Endothelial cell of umbilical vein (primary cell): Measurements from ENCODE around the gene TGFBR2. TPM values are rescaled to one million over a fixed set of nuclear protein-coding genes. Genes with fewer than 3 reads are reported as not detected.

Experiments
- BruUV-seq: library from RNA; stranded (reverse); fragments of 400-500 nt; replicated peaks from 2 replicates; lab custom pipeline; 2021; lab: Mats Ljungman, UMichigan
- CTCF ChIA-PET: fragments of 300-600, 350-600 bp; sonication (Branson Sonifier 250); formaldehyde crosslinking; loops from one replicate; lab custom pipeline; 2021; ENCODE audit warnings: antibody characterized with exemption, inconsistent platforms; lab: Charles Lee
- POLR2A ChIA-PET: fragments of 300-600, 350-600 bp; sonication (Branson Sonifier 250); formaldehyde crosslinking; loops from one replicate; lab custom pipeline; 2021; ENCODE audit warnings: antibody characterized with exemption, inconsistent platforms; lab: Charles Lee
- DNase-seq: peaks from one replicate; pipeline ENCODE4 v3.0.0-alpha.2; 2011; ENCODE audit warnings: low read depth, low spot score
- FAIRE-seq: peaks from 2 replicates; lab custom pipeline; 2011; peaks lifted over from hg19 to GRCh38; lab: Jason Lieb, UNC
- H2AFZ ChIP-seq: 2 replicates; pipeline ENCODE4 v1.6.0; 2012; ENCODE audit warnings: low read depth, low read length, control low read depth, inconsistent platforms
- H3K27ac ChIP-seq: 2 replicates; pipeline ENCODE4 v1.5.1; 2011; ENCODE audit warnings: low read depth, mild to moderate bottlenecking, control low read depth, low read length, moderate library complexity; ENCODE audit not compliant: insufficient read depth
- H3K27me3 ChIP-seq, 2 experiments: 2 replicates each; pipeline versions ENCODE4 v1.6.0 to v1.6.1; 2011; ENCODE audit warnings: low read length in 2 of 2, mixed read lengths in 1 of 2; ENCODE audit not compliant: control insufficient read depth in 2 of 2, insufficient read depth in 2 of 2
- H3K36me3 ChIP-seq, 2 experiments: 2 replicates in 1 of 2; 3 replicates in 1 of 2; pipeline ENCODE4 v1.5.1; 2011; ENCODE audit warnings: low read length in 2 of 2, mild to moderate bottlenecking in 1 of 2, moderate library complexity in 1 of 2; ENCODE audit not compliant: control insufficient read depth in 2 of 2, insufficient read depth in 2 of 2; ENCODE audit errors: extremely low read depth in 1 of 2
- H3K4me1 ChIP-seq: 3 replicates; pipeline ENCODE4 v1.5.1; 2011; ENCODE audit warnings: mild to moderate bottlenecking, low read length; ENCODE audit not compliant: control insufficient read depth, insufficient read depth; ENCODE audit errors: extremely low read depth
- H3K4me2 ChIP-seq: 2 replicates; pipeline ENCODE4 v1.6.1; 2011; ENCODE audit warnings: low read length, control low read depth, mixed read lengths; ENCODE audit not compliant: insufficient read depth
- H3K4me3 ChIP-seq, 3 experiments: fragments of 200-600 bp in 1 of 3; sonication (generic), shearing (Covaris generic) in 1 of 3; replicated peaks in 1 of 3; 2 replicates each; pipeline ENCODE4 v1.5.1; 2011 to 2016; ENCODE audit warnings: control low read depth in 3 of 3, low read length in 3 of 3, mild to moderate bottlenecking in 2 of 3, inconsistent platforms in 1 of 3, low read depth in 1 of 3, moderate library complexity in 1 of 3; ENCODE audit not compliant: insufficient read depth in 1 of 3
- H3K79me2 ChIP-seq: 2 replicates; pipeline ENCODE4 v1.6.0; 2012; ENCODE audit warnings: low read length, inconsistent platforms; ENCODE audit not compliant: control insufficient read depth, insufficient read depth
- H3K9ac ChIP-seq: replicated peaks from 2 replicates; pipeline ENCODE3; 2011; ENCODE audit warnings: low read length, control low read depth; ENCODE audit not compliant: insufficient read depth; ENCODE audit errors: extremely low read depth
- H3K9me1 ChIP-seq: replicated peaks from 3 replicates; pipeline ENCODE4 v1.6.0; 2011; ENCODE audit warnings: mild to moderate bottlenecking, low read length; ENCODE audit not compliant: control insufficient read depth, insufficient read depth; ENCODE audit errors: extremely low read depth
- H3K9me3 ChIP-seq: replicated peaks from 2 replicates; pipeline ENCODE4 v1.5.1; 2012; ENCODE audit warnings: low read length, inconsistent platforms; ENCODE audit not compliant: control insufficient read depth, insufficient read depth
- H4K20me1 ChIP-seq: replicated peaks from 2 replicates; pipeline ENCODE3; 2011; ENCODE audit warnings: mild to moderate bottlenecking, low read length; ENCODE audit not compliant: control insufficient read depth, insufficient read depth; ENCODE audit errors: extremely low read depth
- EZH2 ChIP-seq: IDR thresholded peaks from 2 replicates; pipeline ENCODE4 v1.6.1; 2012; ENCODE audit warnings: borderline replicate concordance, low read depth, mild to moderate bottlenecking, moderate library complexity, low read length, inconsistent platforms; ENCODE audit not compliant: severe bottlenecking
- FOS ChIP-seq: IDR thresholded peaks from 2 replicates; pipeline ENCODE4 v1.6.1; 2011; ENCODE audit warnings: mild to moderate bottlenecking, low read length, moderate library complexity, borderline replicate concordance; ENCODE audit not compliant: insufficient read depth
- GATA2 ChIP-seq: IDR thresholded peaks from 2 replicates; pipeline ENCODE4 v1.7.0; 2011; ENCODE audit warnings: low read depth, mild to moderate bottlenecking, moderate library complexity, mixed read lengths, low read length; ENCODE audit not compliant: insufficient read length, insufficient read depth
- JUN ChIP-seq: IDR thresholded peaks from 2 replicates; pipeline ENCODE4 v1.6.1; 2011; ENCODE audit warnings: borderline replicate concordance, low read depth; ENCODE audit not compliant: insufficient read length, insufficient read depth
- MAX ChIP-seq: IDR thresholded peaks from 2 replicates; pipeline ENCODE4 v1.6.1; 2011; ENCODE audit not compliant: insufficient read depth, insufficient read length
- MYC ChIP-seq: IDR thresholded peaks from one replicate; pipeline ENCODE4 v1.6.1; 2011; ENCODE audit warnings: mild to moderate bottlenecking, low read depth, low read length
- POLR2A ChIP-seq: IDR thresholded peaks from 2 replicates; pipeline ENCODE4 v1.6.1; 2012; ENCODE audit warnings: low read depth, mild to moderate bottlenecking, control low read depth, low read length
- POLR2AphosphoS5 ChIP-seq: IDR thresholded peaks from 2 replicates; pipeline ENCODE4 v1.6.1; 2012; ENCODE audit warnings: low read depth, mild to moderate bottlenecking, control low read depth, low read length, moderate library complexity; ENCODE audit not compliant: insufficient read depth
- dilution Hi-C: fragments of 300-500 bp; cut with MboI; formaldehyde crosslinking; loops from one replicate; pipeline ENCODE4 v1.15.0; 2019; ENCODE audit warnings: low sequenced_read_pairs; ENCODE audit not compliant: extremely low pct_ligation_motif_present
- intact Hi-C: fragments of 100-400 bp; cut with micrococcal nuclease; formaldehyde crosslinking; loops from one replicate; pipeline ENCODE4 v1.10.0; 2022
- polyA plus RNA-seq, 4 experiments: library from polyadenylated mRNA; depleted of rRNA in 3 of 4; stranded (reverse) in 3 of 4; unstranded in 1 of 4; fragments of >200 nt; gene quantifications; 2 replicates each; pipeline versions ENCODE4 v1.2.1 to v1.2.3, GENCODE V29; 2011 to 2012; ENCODE audit warnings: missing spikeins in 1 of 4
- total RNA-seq: library from RNA; stranded (reverse); gene quantifications from 2 replicates; pipeline ENCODE4 v1.2.3, GENCODE V29; 2021
- TF ChIP-seq, protein P1 (sequence below), 2 donors: IDR thresholded peaks; 1 replicate in 1 of 2; 2 replicates in 1 of 2; pipeline ENCODE4 v1.5.1; 2011; ENCODE audit warnings: low read length in 2 of 2, mild to moderate bottlenecking in 2 of 2, moderate library complexity in 2 of 2, control low read depth in 1 of 2, inconsistent platforms in 1 of 2, low read depth in 1 of 2; ENCODE audit not compliant: insufficient read depth in 1 of 2; ENCODE audit errors: extremely low read depth in 1 of 2

The TGFBR2 gene
- total and polyA plus RNA-seq, 2 donors (not counting 3 experiments of a cell fraction or from before 2014, with no cell fraction given): 227 to 250 TPM

GRCh38 chr3:30650348-30650995 lies 44.1 kb downstream of the TGFBR2 start:
- Histone ChIP-seq H3K4me3 (no peak overlapping the region), H3K9me1 (no peaks in the 10 kb centered on the region), H3K27ac (no peak overlapping the region), H3K4me1 (peaks cover 36% of the 10 kb centered on the region), H3K9me3 (no peaks in the 10 kb centered on the region), H3K9ac (no peak overlapping the region), H3K79me2 (peaks cover 88% of the 10 kb centered on the region), H4K20me1 (no peaks in the 10 kb centered on the region), H3K4me2 (no peak overlapping the region), H3K36me3 (peaks cover 45 to 71% of the 10 kb centered on the region in 2 experiments), H3K27me3 (no peaks in the 10 kb centered on the region), H2AFZ (no peak overlapping the region)
- no peak for FAIRE-seq
- BruUV-seq: no TSS peak
- no peak for DNase-seq
- ChIA-PET CTCF (interaction anchor here (0.6 to 1.7 kb wide), 4 partner anchors 9 to 608 kb away, joined by 3 to 5 read pairs (median 5); no protein-coding TSS in a partner anchor), POLR2A (no interaction called here)
- TF ChIP-seq GATA2: no peak
- TF ChIP-seq EZH2: no peak
- TF ChIP-seq, protein P1, sequence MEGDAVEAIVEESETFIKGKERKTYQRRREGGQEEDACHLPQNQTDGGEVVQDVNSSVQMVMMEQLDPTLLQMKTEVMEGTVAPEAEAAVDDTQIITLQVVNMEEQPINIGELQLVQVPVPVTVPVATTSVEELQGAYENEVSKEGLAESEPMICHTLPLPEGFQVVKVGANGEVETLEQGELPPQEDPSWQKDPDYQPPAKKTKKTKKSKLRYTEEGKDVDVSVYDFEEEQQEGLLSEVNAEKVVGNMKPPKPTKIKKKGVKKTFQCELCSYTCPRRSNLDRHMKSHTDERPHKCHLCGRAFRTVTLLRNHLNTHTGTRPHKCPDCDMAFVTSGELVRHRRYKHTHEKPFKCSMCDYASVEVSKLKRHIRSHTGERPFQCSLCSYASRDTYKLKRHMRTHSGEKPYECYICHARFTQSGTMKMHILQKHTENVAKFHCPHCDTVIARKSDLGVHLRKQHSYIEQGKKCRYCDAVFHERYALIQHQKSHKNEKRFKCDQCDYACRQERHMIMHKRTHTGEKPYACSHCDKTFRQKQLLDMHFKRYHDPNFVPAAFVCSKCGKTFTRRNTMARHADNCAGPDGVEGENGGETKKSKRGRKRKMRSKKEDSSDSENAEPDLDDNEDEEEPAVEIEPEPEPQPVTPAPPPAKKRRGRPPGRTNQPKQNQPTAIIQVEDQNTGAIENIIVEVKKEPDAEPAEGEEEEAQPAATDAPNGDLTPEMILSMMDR (IDR thresholded peaks at IDR 0.05; ENCODE audit: extremely low read depth in 1 of 2, insufficient read depth in 1 of 2, low read depth in 1 of 2, low read length in 2 of 2): no peak
- intact Hi-C loops: no loop called here
- dilution Hi-C loops: no loop called here

- no TSS peak for BruUV-seq
- peak overlapping the region; percentile 98 for H3K27ac ChIP-seq
- peaks cover 71% of the 10 kb centered on the region for H3K79me2 ChIP-seq
- H3K9ac ChIP-seq: no peak overlapping the region
- no peaks in the 10 kb centered on the region for H4K20me1 ChIP-seq
- H3K4me3 ChIP-seq: no peak overlapping the region
- no peak overlapping the region for H2AFZ ChIP-seq
- FAIRE-seq (no peak), DNase-seq (no peak)
- H3K36me3 ChIP-seq: peaks cover 31 to 62% of the 10 kb centered on the region in 2 experiments
- TF ChIP-seq JUN (no peak), EZH2 (no peak), FOS (no peak), MAX (no peak), MYC (no peak), POLR2A (no peak), POLR2AphosphoS5 (no peak), GATA2 (no peak)
- TF ChIP-seq, protein P1 (IDR thresholded peaks at IDR 0.05; ENCODE audit: extremely low read depth in 1 of 2, insufficient read depth in 1 of 2, low read depth in 1 of 2, low read length in 2 of 2): no peak
- peaks cover 67% of the 10 kb centered on the region for H3K4me1 ChIP-seq
- H3K4me2 ChIP-seq: no peak overlapping the region
- intact Hi-C loops (no loop called here), dilution Hi-C loops (no loop called here)
- no peaks in the 10 kb centered on the region for H3K9me1 ChIP-seq
- ChIA-PET CTCF (interaction anchor here (2.2 to 2.6 kb wide), 2 partner anchors 48 to 611 kb away, joined by 6 to 13 read pairs; partner anchors contain the start of gene TGFBR2), POLR2A (no interaction called here)
- H3K9me3 ChIP-seq: no peaks in the 10 kb centered on the region
- H3K27me3 ChIP-seq: no peaks in the 10 kb centered on the region
These were observed 47.9 kb downstream of the TGFBR2 start for GRCh38 chr3:30654269-30654668.
